ENCODE measurements around the gene PDE6A.
A peak's percentile ranks its signal among the peaks of the same experiment; 100 is the strongest.

The PDE6A gene

DNA sequence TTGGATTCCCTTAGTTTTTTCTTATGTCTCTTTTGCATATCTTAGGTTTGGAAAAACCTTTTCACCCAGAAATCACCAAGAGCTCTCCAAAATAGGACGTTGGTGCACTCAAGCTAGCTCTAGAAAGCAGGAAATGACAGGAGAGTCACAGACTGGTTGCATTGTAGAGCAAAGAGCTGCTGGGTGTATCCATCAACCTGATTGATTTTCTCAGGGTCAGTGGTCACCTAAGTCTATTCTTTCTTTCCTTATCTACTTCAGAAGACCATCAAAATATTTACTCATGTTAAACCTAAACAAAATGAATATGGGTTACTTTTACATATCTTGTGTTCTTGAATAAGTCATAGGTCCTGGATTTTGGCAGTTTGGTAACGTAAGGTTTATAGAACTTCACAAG, 30.8 kb upstream of the PDE6A start:
- TF ChIP-seq, protein P1, sequence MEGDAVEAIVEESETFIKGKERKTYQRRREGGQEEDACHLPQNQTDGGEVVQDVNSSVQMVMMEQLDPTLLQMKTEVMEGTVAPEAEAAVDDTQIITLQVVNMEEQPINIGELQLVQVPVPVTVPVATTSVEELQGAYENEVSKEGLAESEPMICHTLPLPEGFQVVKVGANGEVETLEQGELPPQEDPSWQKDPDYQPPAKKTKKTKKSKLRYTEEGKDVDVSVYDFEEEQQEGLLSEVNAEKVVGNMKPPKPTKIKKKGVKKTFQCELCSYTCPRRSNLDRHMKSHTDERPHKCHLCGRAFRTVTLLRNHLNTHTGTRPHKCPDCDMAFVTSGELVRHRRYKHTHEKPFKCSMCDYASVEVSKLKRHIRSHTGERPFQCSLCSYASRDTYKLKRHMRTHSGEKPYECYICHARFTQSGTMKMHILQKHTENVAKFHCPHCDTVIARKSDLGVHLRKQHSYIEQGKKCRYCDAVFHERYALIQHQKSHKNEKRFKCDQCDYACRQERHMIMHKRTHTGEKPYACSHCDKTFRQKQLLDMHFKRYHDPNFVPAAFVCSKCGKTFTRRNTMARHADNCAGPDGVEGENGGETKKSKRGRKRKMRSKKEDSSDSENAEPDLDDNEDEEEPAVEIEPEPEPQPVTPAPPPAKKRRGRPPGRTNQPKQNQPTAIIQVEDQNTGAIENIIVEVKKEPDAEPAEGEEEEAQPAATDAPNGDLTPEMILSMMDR (IDR thresholded peaks at IDR 0.05; ENCODE audit: low read depth, low read length): no peak
- H3K4me3 ChIP-seq (ENCODE audit: low read depth, low read length): no peak overlapping the region

DNA sequence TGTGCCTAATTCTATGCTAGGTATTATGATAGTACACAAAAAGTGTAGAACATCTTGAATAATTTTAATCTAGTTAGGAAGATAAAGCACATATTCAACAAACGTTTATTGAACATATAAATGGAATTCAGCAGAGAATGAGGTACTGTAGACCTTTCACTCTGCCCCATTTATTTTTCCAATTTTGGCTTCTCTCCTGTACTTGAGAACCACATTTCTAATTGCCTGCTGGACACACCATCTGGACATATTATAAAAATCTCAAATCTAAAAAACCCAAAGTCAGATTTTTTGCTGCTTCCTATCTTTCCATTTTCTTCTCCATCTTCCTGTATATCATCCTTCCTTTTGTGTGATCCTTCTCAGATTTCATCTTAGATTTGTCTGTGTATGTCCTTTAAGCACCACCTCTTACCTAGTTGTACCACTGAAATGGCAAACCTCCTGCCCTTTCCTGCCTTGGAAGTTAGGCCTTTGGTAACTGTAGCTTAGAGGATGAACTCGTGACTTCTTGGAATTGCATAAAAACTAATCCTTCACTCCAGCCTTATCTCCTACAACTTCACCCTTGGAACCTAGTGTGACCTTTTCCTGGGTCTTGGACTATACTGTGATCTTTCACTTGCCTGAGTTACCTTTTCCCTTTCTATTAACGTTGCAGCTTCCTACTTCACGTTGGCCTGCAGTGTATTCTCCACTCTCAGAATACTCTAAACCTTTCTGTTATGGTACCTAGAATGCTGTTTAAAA, 24.8 kb upstream of the PDE6A start:
- TF ChIP-seq, protein P1 (IDR thresholded peaks at IDR 0.05; ENCODE audit: low read depth, low read length): no peak
- no peak overlapping the region for H3K4me3 ChIP-seq (ENCODE audit: low read depth, low read length)

DNA sequence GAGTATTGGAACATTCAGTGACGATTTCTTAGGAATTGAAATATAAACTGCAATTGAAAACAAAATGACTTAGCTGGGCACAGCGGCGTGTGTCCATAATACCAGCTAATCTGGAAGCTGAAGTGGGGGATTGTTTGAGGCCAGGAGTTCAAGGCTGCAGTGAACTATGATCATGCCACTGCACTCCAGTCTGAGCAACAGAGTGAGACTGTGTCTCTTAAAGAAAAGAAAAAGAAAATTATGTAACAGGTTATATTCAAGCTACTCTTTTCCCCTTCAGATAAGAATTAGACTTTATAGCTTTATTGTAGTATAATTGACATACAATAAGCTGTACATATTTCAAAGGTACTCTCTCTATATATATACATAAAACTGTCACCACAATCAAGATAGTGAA, 22.4 kb upstream of the PDE6A start:
- H3K4me3 ChIP-seq (ENCODE audit: low read depth, low read length): no peak overlapping the region
- TF ChIP-seq, protein P1 (IDR thresholded peaks at IDR 0.05; ENCODE audit: low read depth, low read length): no peak

DNA sequence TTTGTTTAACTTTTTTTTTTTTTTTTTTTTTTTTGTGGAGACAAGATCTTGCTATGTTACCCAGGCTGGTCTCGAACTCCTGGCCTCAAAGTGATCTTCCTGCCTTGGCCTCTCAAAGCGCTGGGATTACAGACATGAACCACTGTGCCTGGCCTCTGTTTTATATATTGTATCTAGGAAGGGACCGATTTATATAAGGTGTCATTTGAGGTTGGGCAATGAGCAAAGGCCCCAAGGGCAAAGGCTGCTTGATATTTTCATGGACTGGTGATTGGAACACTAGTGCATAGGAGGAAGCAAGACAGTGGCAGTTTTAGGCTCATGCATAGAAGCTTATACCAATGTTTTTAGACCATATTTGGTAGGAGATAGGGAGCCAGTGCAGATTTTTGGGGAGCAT, 19.1 kb upstream of the PDE6A start:
- H3K4me3 ChIP-seq (ENCODE audit: low read depth, low read length): no peak overlapping the region
- TF ChIP-seq, protein P1 (IDR thresholded peaks at IDR 0.05; ENCODE audit: low read depth, low read length): no peak

DNA sequence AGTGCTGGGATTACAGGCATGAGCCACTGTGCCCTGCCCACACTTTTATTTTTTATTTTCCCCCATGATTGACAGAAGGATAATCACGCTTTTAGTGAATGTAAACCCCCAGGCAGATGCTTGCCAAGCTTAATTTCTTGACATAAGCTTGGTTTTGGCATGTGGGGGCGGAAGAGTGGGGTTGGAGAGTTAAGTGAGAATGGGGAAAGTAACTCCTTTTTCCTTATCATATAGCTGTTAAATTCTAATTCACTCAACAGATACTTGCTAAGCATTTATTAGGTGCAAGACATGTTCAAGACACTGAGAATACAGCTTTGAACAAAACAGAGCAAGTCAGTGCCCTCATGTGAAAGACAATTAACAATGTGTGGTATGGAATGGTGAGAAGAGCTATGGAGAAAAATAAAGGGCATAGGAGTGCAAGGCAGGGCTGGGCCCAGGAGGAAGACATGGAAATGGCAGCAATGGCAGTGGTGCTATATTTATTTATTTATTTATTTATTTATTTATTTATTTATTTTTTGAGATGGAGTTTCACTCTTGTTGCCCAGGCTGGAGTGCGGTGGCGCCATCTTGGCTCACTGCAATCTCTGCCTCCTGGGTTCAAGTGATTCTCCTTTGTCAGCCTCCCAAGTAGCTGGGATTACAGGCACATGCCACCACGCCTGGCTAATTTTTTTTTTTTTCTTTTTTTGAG, 18.2 kb upstream of the PDE6A start:
- TF ChIP-seq, protein P1 (IDR thresholded peaks at IDR 0.05; ENCODE audit: low read depth, low read length): no peak
- H3K4me3 ChIP-seq (ENCODE audit: low read depth, low read length): no peak overlapping the region

DNA sequence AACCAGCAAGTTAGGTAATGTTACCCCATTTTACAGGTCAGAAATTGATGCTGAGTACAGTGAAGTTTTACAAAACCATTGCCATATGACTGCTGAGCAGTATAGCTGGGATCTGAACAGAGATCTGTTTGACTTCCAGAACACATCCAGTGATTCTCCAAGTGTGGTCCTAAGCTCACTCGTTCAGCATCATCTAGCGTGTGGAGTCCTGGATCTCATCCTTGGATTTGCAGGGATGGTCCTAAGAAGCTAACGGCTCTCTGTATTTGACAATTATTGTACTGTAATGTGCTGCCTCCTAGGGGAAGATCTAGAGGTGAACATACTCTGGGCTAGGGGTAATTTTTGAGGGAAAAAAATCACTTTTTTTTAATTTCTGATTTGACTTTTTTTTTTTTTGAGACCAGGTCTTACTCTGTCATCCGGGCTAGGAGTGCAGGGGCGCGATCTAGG, 17.4 kb upstream of the PDE6A start:
- TF ChIP-seq, protein P1 (IDR thresholded peaks at IDR 0.05; ENCODE audit: low read depth, low read length): no peak
- no peak overlapping the region for H3K4me3 ChIP-seq (ENCODE audit: low read depth, low read length)

DNA sequence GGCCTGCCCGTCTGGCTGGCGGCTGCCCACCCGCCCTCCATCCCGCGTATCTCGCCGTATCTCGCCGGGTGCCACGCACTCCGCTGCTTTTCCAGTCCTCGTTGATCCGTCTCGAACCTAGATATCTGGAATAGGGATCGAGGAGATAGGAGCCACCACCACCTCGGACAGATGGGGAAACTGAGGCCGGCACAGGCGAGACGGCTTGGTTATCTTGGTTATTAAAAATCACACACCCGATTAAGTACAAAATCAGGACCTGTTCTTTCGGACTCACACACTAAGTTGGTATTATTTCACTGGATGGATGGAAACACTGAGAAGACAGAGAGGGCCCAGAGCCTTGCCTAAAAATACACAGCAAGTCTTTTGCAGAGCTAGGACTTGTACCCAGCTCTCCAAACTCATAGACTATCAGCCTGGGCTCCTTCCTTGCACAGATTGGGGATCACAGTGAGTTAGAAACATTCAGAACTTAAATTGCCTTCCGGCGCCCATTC, 16.6 kb upstream of the PDE6A start:
- H3K4me3 ChIP-seq (ENCODE audit: low read depth, low read length): peak overlapping the region; percentile 78
- TF ChIP-seq, protein P1 (IDR thresholded peaks at IDR 0.05; ENCODE audit: low read depth, low read length): no peak
